ENCODE results near the gene ACTR3.

The ACTR3 gene

GRCh38 chr2:113967272-113967671 is 77.4 kb downstream of the ACTR3 start:
- no peak for FAIRE-seq

- FAIRE-seq: no peak
Observed at GRCh38 chr2:113972766-113973165, 82.9 kb downstream of the ACTR3 start.

- FAIRE-seq: no peak
Observed at GRCh38 chr2:113973810-113974209, 83.9 kb downstream of the ACTR3 start.

- no peak for FAIRE-seq
Observed at GRCh38 chr2:113974727-113975126, 84.8 kb downstream of the ACTR3 start.

GRCh38 chr2:113976277-113976928 is 86.5 kb downstream of the ACTR3 start:
- no peak for FAIRE-seq

- no peak for FAIRE-seq
Observed at GRCh38 chr2:113977060-113977659, 87.3 kb downstream of the ACTR3 start.

- FAIRE-seq: no peak
Observed at GRCh38 chr2:113977660-113978523, 88.0 kb downstream of the ACTR3 start.

GRCh38 chr2:113978524-113979190 is 88.8 kb downstream of the ACTR3 start:
- no peak for FAIRE-seq

GRCh38 chr2:113979191-113980128 is 89.6 kb downstream of the ACTR3 start:
- FAIRE-seq: no peak

GRCh38 chr2:113980946-113981345 is 91.1 kb downstream of the ACTR3 start:
- no peak for FAIRE-seq

- no peak for FAIRE-seq
Observed at GRCh38 chr2:113981404-113982134, 91.7 kb downstream of the ACTR3 start.

GRCh38 chr2:113985554-113986397 is 95.9 kb downstream of the ACTR3 start:
- no peak for FAIRE-seq

GRCh38 chr2:113986762-113987290 is 96.9 kb downstream of the ACTR3 start:
- no peak for FAIRE-seq

GRCh38 chr2:113992090-113992489 is 102.2 kb downstream of the ACTR3 start:
- FAIRE-seq: no peak

- no peak for FAIRE-seq
Observed at GRCh38 chr2:113996671-113997594, 107.0 kb downstream of the ACTR3 start.

- FAIRE-seq: no peak
Observed at GRCh38 chr2:114001152-114001551, 111.3 kb downstream of the ACTR3 start.

GRCh38 chr2:114001937-114002336 is 112.0 kb downstream of the ACTR3 start:
- no peak for FAIRE-seq

- no peak for FAIRE-seq
Observed at GRCh38 chr2:114005110-114005783, 115.4 kb downstream of the ACTR3 start.
